Mucosa of rectum (tissue), 2 donors: Measurements from ENCODE around the gene MICAL2.

Experiments
- H3K27ac ChIP-seq, 2 donors: one replicate each; pipeline ENCODE4 v1.7.0; 2013; ENCODE audit warnings: inconsistent platforms in 2 of 2, low read depth in 2 of 2, low read length in 2 of 2
- H3K27me3 ChIP-seq, 2 donors: one replicate each; pipeline ENCODE4 v1.7.0; 2013; ENCODE audit warnings: low read length in 2 of 2; ENCODE audit not compliant: control insufficient read depth in 2 of 2, insufficient read depth in 2 of 2
- H3K36me3 ChIP-seq, 2 donors: one replicate each; pipeline ENCODE4 v1.7.0; 2013; ENCODE audit warnings: low read length in 2 of 2; ENCODE audit not compliant: control insufficient read depth in 2 of 2, insufficient read depth in 2 of 2
- H3K4me1 ChIP-seq, 2 donors: one replicate each; pipeline ENCODE4 v1.7.0; 2013; ENCODE audit warnings: low read length in 2 of 2, mild to moderate bottlenecking in 1 of 2; ENCODE audit not compliant: control insufficient read depth in 2 of 2, insufficient read depth in 2 of 2
- H3K4me3 ChIP-seq, 2 donors: one replicate each; pipeline ENCODE4 v1.7.0; 2013; ENCODE audit warnings: low read length in 2 of 2
- H3K9ac ChIP-seq, 2 donors: one replicate each; pipeline ENCODE4 v1.7.0; 2013; ENCODE audit warnings: low read length in 2 of 2, low read depth in 1 of 2, mild to moderate bottlenecking in 1 of 2
- H3K9me3 ChIP-seq, 2 donors: one replicate each; pipeline ENCODE4 v1.7.0; 2013; ENCODE audit warnings: low read length in 2 of 2; ENCODE audit not compliant: control insufficient read depth in 2 of 2
- donor health status: healthy.
- donor health status: Normal muscosa, but diverticular disease.

The MICAL2 gene

GRCh38 chr11:12241971-12242672 is 131.7 kb downstream of the MICAL2 start:
- no peaks in the 10 kb centered on the region for H3K9me3 ChIP-seq
- H3K9ac ChIP-seq = no peak overlapping the region
- peaks cover 4 to 5% of the 10 kb centered on the region in 2 donors for H3K4me1 ChIP-seq
- no peaks in the 10 kb centered on the region for H3K27me3 ChIP-seq
- no peak overlapping the region for H3K4me3 ChIP-seq
- H3K27ac ChIP-seq = no peak overlapping the region
- peaks cover 49 to 62% of the 10 kb centered on the region in 2 donors for H3K36me3 ChIP-seq

- Histone ChIP-seq H3K9ac (no peak overlapping the region), H3K4me1 (peaks cover 5 to 9% of the 10 kb centered on the region in 2 donors), H3K27me3 (no peaks in the 10 kb centered on the region), H3K4me3 (no peak overlapping the region), H3K36me3 (peaks cover 44 to 62% of the 10 kb centered on the region in 2 donors), H3K9me3 (no peaks in the 10 kb centered on the region), H3K27ac (no peak overlapping the region)
Measured at GRCh38 chr11:12242966-12243365, 132.6 kb downstream of the MICAL2 start.

GRCh38 chr11:12243486-12243885 is 133.1 kb downstream of the MICAL2 start:
- Histone ChIP-seq H3K36me3 (peaks cover 42 to 58% of the 10 kb centered on the region in 2 donors), H3K4me1 (peaks cover 5 to 13% of the 10 kb centered on the region in 2 donors), H3K9ac (no peak overlapping the region), H3K27me3 (no peaks in the 10 kb centered on the region), H3K9me3 (no peaks in the 10 kb centered on the region), H3K27ac (no peak overlapping the region), H3K4me3 (no peak overlapping the region)

- Histone ChIP-seq H3K27ac (no peak overlapping the region), H3K9ac (no peak overlapping the region), H3K4me3 (no peak overlapping the region), H3K9me3 (no peaks in the 10 kb centered on the region), H3K36me3 (peaks cover 45 to 58% of the 10 kb centered on the region in 2 donors), H3K27me3 (no peaks in the 10 kb centered on the region), H3K4me1 (peaks cover 10 to 19% of the 10 kb centered on the region in 2 donors)
Measured at GRCh38 chr11:12243911-12244550, 133.6 kb downstream of the MICAL2 start.

GRCh38 chr11:12245091-12245490 is 134.7 kb downstream of the MICAL2 start:
- Histone ChIP-seq H3K4me1 (peaks cover 20 to 25% of the 10 kb centered on the region in 2 donors), H3K27ac (no peak overlapping the region), H3K27me3 (no peaks in the 10 kb centered on the region), H3K9ac (no peak overlapping the region), H3K4me3 (no peak overlapping the region), H3K36me3 (peaks cover 54 to 58% of the 10 kb centered on the region in 2 donors), H3K9me3 (no peaks in the 10 kb centered on the region)

GRCh38 chr11:12245549-12246016 is 135.2 kb downstream of the MICAL2 start:
- no peaks in the 10 kb centered on the region for H3K9me3 ChIP-seq
- peaks cover 57 to 61% of the 10 kb centered on the region in 2 donors for H3K36me3 ChIP-seq
- H3K9ac ChIP-seq = no peak overlapping the region
- H3K27ac ChIP-seq = no peak overlapping the region
- no peaks in the 10 kb centered on the region for H3K27me3 ChIP-seq
- peaks cover 20 to 25% of the 10 kb centered on the region in 2 donors for H3K4me1 ChIP-seq
- H3K4me3 ChIP-seq = no peak overlapping the region

GRCh38 chr11:12246147-12246546 is 135.8 kb downstream of the MICAL2 start:
- Histone ChIP-seq H3K27ac (no peak overlapping the region), H3K4me3 (no peak overlapping the region), H3K9ac (no peak overlapping the region), H3K4me1 (peaks cover 17 to 25% of the 10 kb centered on the region in 2 donors), H3K36me3 (peaks cover 52 to 64% of the 10 kb centered on the region in 2 donors), H3K9me3 (no peaks in the 10 kb centered on the region), H3K27me3 (no peaks in the 10 kb centered on the region)

GRCh38 chr11:12246989-12247388 is 136.6 kb downstream of the MICAL2 start:
- peaks cover 17 to 25% of the 10 kb centered on the region in 2 donors for H3K4me1 ChIP-seq
- no peak overlapping the region for H3K27ac ChIP-seq
- no peaks in the 10 kb centered on the region for H3K9me3 ChIP-seq

GRCh38 chr11:12247543-12248254 is 137.3 kb downstream of the MICAL2 start:
- Histone ChIP-seq H3K36me3 (peaks cover 45 to 59% of the 10 kb centered on the region in 2 donors), H3K9me3 (no peaks in the 10 kb centered on the region), H3K27ac (peak overlapping the region; percentile 55 to 74), H3K4me1 (peaks cover 17 to 25% of the 10 kb centered on the region in 2 donors), H3K27me3 (no peaks in the 10 kb centered on the region), H3K4me3 (peak overlapping the region in 1 of 2 donors; percentile 42), H3K9ac (peak overlapping the region in 1 of 2 donors; percentile 5)

More at GRCh38 chr11:12246989-12247388, 136.6 kb downstream of the MICAL2 start:
- Histone ChIP-seq H3K9ac (no peak overlapping the region), H3K36me3 (peaks cover 47 to 61% of the 10 kb centered on the region in 2 donors), H3K27me3 (no peaks in the 10 kb centered on the region), H3K4me3 (no peak overlapping the region)

GRCh38 chr11:12248330-12248729 is 137.9 kb downstream of the MICAL2 start:
- no peaks in the 10 kb centered on the region for H3K27me3 ChIP-seq
- H3K9ac ChIP-seq = peak overlapping the region in 1 of 2 donors; percentile 5
- peak overlapping the region in 1 of 2 donors; percentile 42 for H3K4me3 ChIP-seq
- no peaks in the 10 kb centered on the region for H3K9me3 ChIP-seq
- peak overlapping the region; percentile 55 to 74 for H3K27ac ChIP-seq
- H3K36me3 ChIP-seq = peaks cover 41 to 54% of the 10 kb centered on the region in 2 donors
- H3K4me1 ChIP-seq = peaks cover 17 to 31% of the 10 kb centered on the region in 2 donors
